NOMO-1 (cell line): ENCODE results near the gene PITPNM2.

Experiments used
- DNase-seq, 2 experiments: peaks; one replicate each; lab custom pipeline; 2025; ENCODE audit not compliant: unreplicated experiment in 2 of 2; lab: John Stamatoyannopoulos, UW

The PITPNM2 gene

GRCh38 chr12:123150744-123151456, at the start of gene PITPNM2:
PITPNM2 (minus strand) TSS chr12:123151090; CDS start chr12:123034590, 116,500 bp downstream.
- DNase-seq = peak; percentile 67 to 75

- DNase-seq = no peak
Measured at GRCh38 chr12:123200414-123200813, 49.5 kb upstream of the PITPNM2 start.

GRCh38 chr12:123199936-123200335, 49.0 kb upstream of the PITPNM2 start:
- DNase-seq = no peak

GRCh38 chr12:123187637-123188036, 36.7 kb upstream of the PITPNM2 start:
- DNase-seq = no peak

GRCh38 chr12:123180171-123180570, 29.3 kb upstream of the PITPNM2 start:
- no peak for DNase-seq

- DNase-seq = no peak
Measured at GRCh38 chr12:123171967-123172366, 21.1 kb upstream of the PITPNM2 start.

- no peak for DNase-seq
Measured at GRCh38 chr12:123167329-123167728, 16.4 kb upstream of the PITPNM2 start.

GRCh38 chr12:123165537-123165936, 14.6 kb upstream of the PITPNM2 start:
- DNase-seq = no peak

GRCh38 chr12:123164710-123165261, 13.9 kb upstream of the PITPNM2 start:
- no peak for DNase-seq

GRCh38 chr12:123164222-123164621, 13.3 kb upstream of the PITPNM2 start:
- no peak for DNase-seq

- DNase-seq = no peak
Measured at GRCh38 chr12:123163227-123163626, 12.3 kb upstream of the PITPNM2 start.

- no peak for DNase-seq
Measured at GRCh38 chr12:123160801-123161487, 10.1 kb upstream of the PITPNM2 start.

- no peak for DNase-seq
Measured at GRCh38 chr12:123153906-123154305, 3.0 kb upstream of the PITPNM2 start.

- DNase-seq = no peak
Measured at GRCh38 chr12:123152833-123153232, 1.9 kb upstream of the PITPNM2 start.

GRCh38 chr12:123151457-123152454, 866 bp upstream of the PITPNM2 start:
- no peak for DNase-seq

GRCh38 chr12:123150275-123150743, 581 bp downstream of the PITPNM2 start:
- DNase-seq = no peak

- no peak for DNase-seq
Measured at GRCh38 chr12:123149501-123150274, 1.2 kb downstream of the PITPNM2 start.

- no peak for DNase-seq
Measured at GRCh38 chr12:123149088-123149487, 1.8 kb downstream of the PITPNM2 start.

- no peak for DNase-seq
Measured at GRCh38 chr12:123148655-123149054, 2.2 kb downstream of the PITPNM2 start.

- DNase-seq = no peak
Measured at GRCh38 chr12:123148223-123148622, 2.7 kb downstream of the PITPNM2 start.
